GM21515 (cell line): Measurements from ENCODE around the gene IMPG1.
"Not testable (repeated sequence)": the region's sequence is repeated elsewhere in the genome, so short reads cannot be mapped to it uniquely, and the experiment has no call there.

ENCODE experiments used
- ATAC-seq: cut with Tn5 transposase; IDR thresholded peaks from one replicate; pipeline ENCODE4 v1.9.1; 2021; ENCODE audit not compliant: unreplicated experiment

IMPG1 gene

DNA sequence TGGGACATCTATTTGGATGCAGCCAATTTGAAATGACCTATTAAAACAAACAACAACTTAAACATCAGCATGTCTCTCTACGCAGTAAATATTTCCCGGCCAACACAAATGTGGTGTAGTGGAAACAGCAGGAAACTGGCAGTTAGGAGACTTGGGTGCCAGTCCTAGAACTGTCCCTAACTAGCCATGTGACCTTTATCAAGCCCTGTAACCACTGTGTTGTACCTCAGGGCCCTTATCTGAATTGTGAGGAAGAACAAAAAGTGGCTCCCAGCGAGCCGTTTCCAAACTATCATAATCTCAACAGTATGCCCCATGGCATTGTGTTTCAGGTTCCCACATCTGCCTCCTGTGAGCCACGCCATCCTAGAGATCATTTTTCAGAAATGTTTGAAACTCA, 124.5 kb downstream of the IMPG1 start:
- ATAC-seq, result no peak

DNA sequence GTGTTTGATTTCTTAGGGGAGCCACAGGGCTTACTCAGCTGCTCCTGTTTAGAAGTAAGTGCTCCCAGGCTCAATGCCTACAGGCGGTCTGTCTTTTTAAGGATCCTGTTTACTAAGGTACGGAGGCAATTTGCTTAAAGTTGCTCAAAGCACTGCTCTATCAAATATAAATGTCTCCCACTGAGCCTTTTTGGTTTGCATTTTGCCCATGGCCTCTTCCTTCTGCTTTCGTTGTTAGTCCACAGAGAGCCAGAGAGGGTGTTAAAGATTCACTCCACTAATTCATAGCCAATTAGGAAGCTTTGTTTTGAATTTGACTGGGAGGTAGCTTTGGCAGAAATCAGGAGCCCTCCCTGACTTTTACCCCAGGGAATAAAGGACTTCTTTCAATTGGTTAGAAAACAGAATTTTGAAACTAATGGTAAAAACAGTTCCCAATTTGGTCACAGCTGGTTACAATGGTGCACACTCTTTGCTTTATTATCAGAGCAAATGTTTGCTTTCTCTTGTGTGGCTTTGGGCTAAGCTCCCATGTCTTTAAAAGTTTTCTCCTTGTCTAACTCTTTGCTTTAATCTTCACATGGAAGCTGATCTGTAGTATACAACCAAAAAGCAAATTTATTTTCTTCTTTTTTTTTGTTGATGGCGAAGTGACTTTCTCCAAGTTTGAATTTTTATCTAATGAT, 126.2 kb downstream of the IMPG1 start:
- ATAC-seq, result peak; percentile 51

DNA sequence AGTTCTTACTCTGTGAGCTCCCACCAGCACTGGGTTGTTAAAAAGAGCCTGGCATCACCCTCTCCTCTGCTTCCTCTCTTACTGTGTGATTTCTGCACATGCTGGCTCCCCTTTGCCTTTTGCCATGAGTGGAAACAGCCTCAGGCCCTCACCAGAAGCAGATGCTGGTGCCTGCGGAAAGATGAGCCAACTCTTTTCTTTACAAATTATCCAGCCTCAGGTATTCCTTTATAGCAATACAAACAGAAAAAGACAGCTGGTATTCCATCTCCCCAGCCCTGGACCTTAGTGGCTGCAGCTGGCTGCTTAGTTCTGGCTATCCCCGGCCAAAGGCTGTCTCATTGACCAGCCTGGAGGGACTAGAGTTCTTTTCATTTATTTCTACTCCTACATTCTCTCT, 129.1 kb downstream of the IMPG1 start:
- no peak for ATAC-seq

GRCh38 chr6:75941509-75941908, 131.0 kb downstream of the IMPG1 start:
- no peak for ATAC-seq

DNA sequence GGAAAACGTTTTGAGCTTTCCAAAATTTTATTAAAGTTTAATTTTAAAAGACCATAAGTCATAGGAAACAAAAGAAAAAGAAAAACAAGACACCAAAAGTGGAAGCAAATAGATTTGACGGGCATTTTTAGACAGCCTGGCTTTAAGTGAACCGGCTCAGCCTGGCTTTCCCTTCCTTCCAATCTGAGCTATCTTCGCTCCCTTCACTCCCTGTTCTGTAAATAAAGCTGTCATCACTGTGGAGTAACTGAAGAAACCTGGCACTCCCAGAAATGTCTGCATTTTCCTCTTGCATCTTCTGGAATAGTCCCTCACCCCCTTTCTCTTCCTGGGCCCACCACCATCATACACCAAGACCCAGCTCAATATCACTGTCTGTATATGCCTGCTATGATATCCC, 131.9 kb downstream of the IMPG1 start:
- ATAC-seq, result no peak

GRCh38 chr6:75937846-75938245, 134.6 kb downstream of the IMPG1 start:
- no peak for ATAC-seq

DNA sequence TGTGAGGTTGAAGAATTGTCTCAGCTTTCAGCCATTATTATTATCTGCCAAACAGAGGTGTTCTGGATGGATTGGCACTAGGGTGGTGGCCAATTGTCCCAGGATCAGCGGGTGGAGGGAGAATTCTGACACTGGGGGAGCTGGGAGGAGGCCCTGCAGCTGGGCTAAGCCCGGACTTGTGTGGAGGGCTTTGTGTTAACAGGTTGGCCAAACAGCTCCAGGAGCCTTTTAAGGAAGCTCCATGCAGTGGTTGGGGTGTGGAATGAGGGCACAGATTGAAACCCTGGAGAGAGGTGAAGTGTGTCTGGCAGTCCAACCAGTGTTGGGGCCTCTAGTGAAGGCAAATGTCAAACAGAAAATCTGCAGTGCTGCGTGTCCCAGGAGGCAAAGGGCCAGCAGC, 135.8 kb downstream of the IMPG1 start:
- no peak for ATAC-seq

GRCh38 chr6:75935473-75935793, 137.0 kb downstream of the IMPG1 start:
- no peak for ATAC-seq

GRCh38 chr6:75934643-75935472, 137.6 kb downstream of the IMPG1 start:
- ATAC-seq, result peak; percentile 82

GRCh38 chr6:75933387-75933975, 139.0 kb downstream of the IMPG1 start:
- no peak for ATAC-seq

DNA sequence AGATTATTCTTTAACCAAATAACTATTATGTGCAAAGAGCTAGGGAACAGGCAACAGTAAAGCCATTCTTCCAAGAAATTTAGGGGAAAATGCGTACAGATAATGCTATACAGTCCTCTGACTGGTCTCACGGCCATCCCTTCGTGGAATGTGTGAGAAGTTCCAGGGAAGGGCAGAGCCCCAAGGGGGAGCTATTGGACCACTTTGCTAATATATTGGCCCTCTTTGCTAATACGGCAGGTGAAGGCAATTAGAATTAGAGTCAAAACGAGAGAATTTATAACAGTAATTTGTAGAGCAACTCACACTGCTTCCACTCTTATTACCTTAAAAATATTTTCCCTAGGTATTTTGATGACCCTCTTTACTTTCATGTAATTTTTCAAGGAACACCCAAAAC, 140.4 kb downstream of the IMPG1 start:
- no peak for ATAC-seq

- ATAC-seq, result no peak
Observed at GRCh38 chr6:75931011-75931680, 141.3 kb downstream of the IMPG1 start.

GRCh38 chr6:75926293-75927168, 145.9 kb downstream of the IMPG1 start:
- peak; percentile 68 for ATAC-seq

DNA sequence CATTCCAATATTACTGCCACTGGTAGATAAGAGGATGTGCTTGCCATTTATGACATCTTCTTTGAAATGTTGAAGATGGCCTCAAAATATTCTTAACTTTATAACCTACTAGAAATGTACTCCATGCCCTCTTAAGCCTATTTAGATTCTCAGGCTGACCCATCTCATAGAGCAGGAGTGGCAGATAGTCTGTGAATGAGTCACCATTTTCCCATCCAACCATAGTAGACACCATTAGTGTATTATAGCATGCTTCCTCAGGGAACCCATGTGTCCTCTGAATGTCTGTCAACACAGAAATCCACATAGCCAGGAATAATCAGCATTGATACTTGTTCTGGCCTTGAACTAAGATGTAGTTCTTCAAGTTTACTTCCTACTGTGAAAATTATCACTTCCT, 150.2 kb downstream of the IMPG1 start:
- ATAC-seq, result no peak

- ATAC-seq, result no peak
Observed at GRCh38 chr6:75913040-75913439, 159.4 kb downstream of the IMPG1 start.

GRCh38 chr6:75907444-75907843, 165.0 kb downstream of the IMPG1 start:
- ATAC-seq, result no peak

- no peak for ATAC-seq
Observed at GRCh38 chr6:75906871-75907270, 165.6 kb downstream of the IMPG1 start.

- ATAC-seq, result not testable (repeated sequence)
Observed at GRCh38 chr6:75905129-75905528, 167.3 kb downstream of the IMPG1 start.

GRCh38 chr6:75900216-75900615, 172.2 kb downstream of the IMPG1 start:
- not testable (repeated sequence) for ATAC-seq

DNA sequence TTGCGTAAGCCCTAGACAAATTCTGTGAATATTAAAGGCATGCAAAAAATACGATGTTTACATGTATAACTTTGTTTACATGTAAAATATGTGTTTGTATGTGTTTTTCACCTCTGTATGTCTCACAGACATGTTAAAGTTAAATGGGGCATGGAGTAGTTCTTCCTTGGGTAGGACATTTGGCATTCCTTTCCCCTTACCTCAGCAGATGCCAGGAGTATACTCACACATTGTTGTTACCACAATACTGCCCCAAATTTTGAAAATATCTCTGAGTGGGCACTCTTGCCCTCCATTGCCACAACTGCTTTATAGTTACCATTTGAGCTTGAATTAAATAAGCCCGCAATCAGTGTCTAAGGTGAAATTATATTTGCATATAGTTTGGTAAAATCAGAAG, 175.9 kb downstream of the IMPG1 start:
- no peak for ATAC-seq

DNA sequence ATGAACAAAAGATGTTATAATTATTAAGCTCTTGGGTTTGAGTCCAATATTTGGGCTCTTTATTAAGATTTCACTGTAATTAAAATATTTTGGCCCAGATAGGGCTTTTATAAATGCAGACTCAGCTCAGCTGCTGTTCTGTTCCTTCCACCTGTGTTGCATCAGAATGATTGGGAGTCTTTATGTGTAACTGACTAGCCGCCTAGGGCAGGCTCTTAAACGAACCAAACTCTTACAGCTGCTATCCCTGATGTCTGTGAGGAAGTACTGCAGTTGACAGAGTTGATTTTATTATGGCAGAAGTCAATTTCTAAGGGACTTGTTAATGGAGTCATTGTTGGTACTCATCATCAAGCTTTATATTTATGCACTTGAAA, 178.7 kb downstream of the IMPG1 start:
- ATAC-seq, result no peak
